GM20431 (cell line): Measurements from ENCODE around the gene CD300LD.
"Not testable (repeated sequence)": the region's sequence is repeated elsewhere in the genome, so short reads cannot be mapped to it uniquely, and the experiment has no call there.

Experiments
- in situ Hi-C: fragments of 300-500 bp; cut with MseI, MboI; formaldehyde crosslinking; loops from one replicate; pipeline ENCODE4 v1.15.0; 2020; ENCODE audit warnings: low sequenced_read_pairs; ENCODE audit not compliant: unreplicated experiment

The CD300LD gene

GRCh38 chr17:74592087-74592990, at the start of gene CD300LD:
Gene CD300LD (minus strand): TSS chr17:74592283. CDS start chr17:74592202, 81 bp downstream.
- in situ Hi-C loops, result no loop called here

- in situ Hi-C loops, result no loop called here
Observed at GRCh38 chr17:74641224-74641957, 49.3 kb upstream of the CD300LD start.

- in situ Hi-C loops, result no loop called here
Observed at GRCh38 chr17:74639704-74640151, 47.6 kb upstream of the CD300LD start.

GRCh38 chr17:74637926-74638325, 45.8 kb upstream of the CD300LD start:
- in situ Hi-C loops, result no loop called here

- in situ Hi-C loops, result no loop called here
Observed at GRCh38 chr17:74637265-74637664, 45.2 kb upstream of the CD300LD start.

GRCh38 chr17:74636541-74637085, 44.5 kb upstream of the CD300LD start:
- in situ Hi-C loops, result not testable (repeated sequence)

- in situ Hi-C loops, result no loop called here
Observed at GRCh38 chr17:74635418-74635817, 43.3 kb upstream of the CD300LD start.

- in situ Hi-C loops, result no loop called here
Observed at GRCh38 chr17:74633326-74633725, 41.2 kb upstream of the CD300LD start.

- in situ Hi-C loops, result no loop called here
Observed at GRCh38 chr17:74632617-74633016, 40.5 kb upstream of the CD300LD start.

GRCh38 chr17:74631468-74632450, 39.7 kb upstream of the CD300LD start:
- in situ Hi-C loops, result no loop called here

- in situ Hi-C loops, result not testable (repeated sequence)
Observed at GRCh38 chr17:74630251-74630650, 38.2 kb upstream of the CD300LD start.

- in situ Hi-C loops, result no loop called here
Observed at GRCh38 chr17:74625661-74626060, 33.6 kb upstream of the CD300LD start.

GRCh38 chr17:74624131-74624530, 32.0 kb upstream of the CD300LD start:
- in situ Hi-C loops, result no loop called here

GRCh38 chr17:74623693-74624093, 31.6 kb upstream of the CD300LD start, which contains the start of gene CD300E:
Gene CD300E (minus strand): TSS chr17:74623738. CDS start chr17:74623621, 117 bp downstream.
- in situ Hi-C loops, result no loop called here

GRCh38 chr17:74619077-74619673, 27.1 kb upstream of the CD300LD start:
- in situ Hi-C loops, result no loop called here

GRCh38 chr17:74618451-74618850, 26.4 kb upstream of the CD300LD start:
- in situ Hi-C loops, result no loop called here

GRCh38 chr17:74616696-74617095, 24.6 kb upstream of the CD300LD start:
- in situ Hi-C loops, result no loop called here

GRCh38 chr17:74612046-74612445, 20.0 kb upstream of the CD300LD start:
- in situ Hi-C loops, result no loop called here

- in situ Hi-C loops, result no loop called here
Observed at GRCh38 chr17:74610108-74610507, 18.0 kb upstream of the CD300LD start.
